ENCODE measurements around the gene TARBP2.
A peak's percentile ranks its signal among the peaks of the same experiment; 100 is the strongest.

Gene TARBP2

DNA sequence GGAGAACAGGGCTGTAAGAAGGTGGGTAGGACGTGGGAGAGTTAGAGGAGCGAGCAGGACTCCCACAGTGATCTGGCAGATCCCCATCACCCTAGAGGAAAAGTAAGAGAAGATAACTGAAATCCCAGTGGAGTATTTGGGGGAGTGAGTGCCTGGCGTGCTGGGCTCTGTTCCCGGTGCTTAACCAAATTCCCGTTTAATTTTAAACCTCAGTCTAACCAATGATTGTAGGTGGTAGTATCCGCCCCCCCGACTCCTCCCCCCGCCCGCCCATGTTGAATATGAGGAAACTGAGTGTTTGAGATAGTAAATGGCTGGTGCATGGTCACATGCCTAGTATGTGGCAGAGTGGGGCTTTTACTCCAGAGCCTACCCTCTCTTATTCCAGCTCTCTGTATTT is 1.2 kb downstream of the TARBP2 start:
- TF ChIP-seq, protein P1, sequence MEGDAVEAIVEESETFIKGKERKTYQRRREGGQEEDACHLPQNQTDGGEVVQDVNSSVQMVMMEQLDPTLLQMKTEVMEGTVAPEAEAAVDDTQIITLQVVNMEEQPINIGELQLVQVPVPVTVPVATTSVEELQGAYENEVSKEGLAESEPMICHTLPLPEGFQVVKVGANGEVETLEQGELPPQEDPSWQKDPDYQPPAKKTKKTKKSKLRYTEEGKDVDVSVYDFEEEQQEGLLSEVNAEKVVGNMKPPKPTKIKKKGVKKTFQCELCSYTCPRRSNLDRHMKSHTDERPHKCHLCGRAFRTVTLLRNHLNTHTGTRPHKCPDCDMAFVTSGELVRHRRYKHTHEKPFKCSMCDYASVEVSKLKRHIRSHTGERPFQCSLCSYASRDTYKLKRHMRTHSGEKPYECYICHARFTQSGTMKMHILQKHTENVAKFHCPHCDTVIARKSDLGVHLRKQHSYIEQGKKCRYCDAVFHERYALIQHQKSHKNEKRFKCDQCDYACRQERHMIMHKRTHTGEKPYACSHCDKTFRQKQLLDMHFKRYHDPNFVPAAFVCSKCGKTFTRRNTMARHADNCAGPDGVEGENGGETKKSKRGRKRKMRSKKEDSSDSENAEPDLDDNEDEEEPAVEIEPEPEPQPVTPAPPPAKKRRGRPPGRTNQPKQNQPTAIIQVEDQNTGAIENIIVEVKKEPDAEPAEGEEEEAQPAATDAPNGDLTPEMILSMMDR (IDR thresholded peaks at IDR 0.05; ENCODE audit: control insufficient read depth, extremely low read depth, insufficient read depth), result no peak
- no peak for DNase-seq (ENCODE audit: low read depth)
- peak overlapping the region; percentile 81 for H3K4me3 ChIP-seq (ENCODE audit: low read depth, low read length)

DNA sequence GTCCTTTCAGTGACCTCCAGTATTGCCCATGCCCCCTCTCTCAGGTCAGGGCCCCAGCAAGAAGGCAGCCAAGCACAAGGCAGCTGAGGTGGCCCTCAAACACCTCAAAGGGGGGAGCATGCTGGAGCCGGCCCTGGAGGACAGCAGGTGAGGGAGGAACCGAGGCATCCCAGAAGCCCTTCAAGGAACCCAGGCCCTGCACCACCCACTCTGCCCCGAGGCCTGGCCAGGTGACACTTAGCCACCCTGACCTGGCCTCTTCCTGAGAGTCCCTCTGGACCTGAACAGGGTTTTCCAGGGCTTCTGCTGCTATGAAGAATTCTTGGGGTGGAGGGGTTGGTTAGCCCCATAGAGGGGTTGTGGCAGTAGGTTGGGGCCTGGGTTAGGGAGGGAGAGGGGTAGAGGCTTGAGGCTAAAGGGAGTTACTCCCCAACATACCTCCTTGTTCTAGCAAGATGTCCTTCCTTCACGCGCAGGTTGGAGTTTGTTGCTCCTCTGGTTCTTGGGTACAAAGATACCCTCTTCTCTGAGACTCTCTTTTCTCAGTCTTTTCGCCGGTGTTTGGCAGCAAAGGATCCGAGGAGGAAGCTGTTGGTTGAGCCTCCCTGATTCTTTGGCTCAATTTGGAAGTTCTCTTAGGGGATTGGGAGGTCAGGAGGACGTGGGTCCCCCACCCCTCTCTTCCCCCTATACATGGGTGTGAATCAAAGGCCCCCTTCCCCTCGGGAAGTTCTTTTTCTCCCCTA is 2.1 kb downstream of the TARBP2 start:
- no peak for DNase-seq (ENCODE audit: low read depth)
- H3K4me3 ChIP-seq (ENCODE audit: low read depth, low read length), result no peak overlapping the region
- TF ChIP-seq, protein P1 (IDR thresholded peaks at IDR 0.05; ENCODE audit: control insufficient read depth, extremely low read depth, insufficient read depth), result no peak

DNA sequence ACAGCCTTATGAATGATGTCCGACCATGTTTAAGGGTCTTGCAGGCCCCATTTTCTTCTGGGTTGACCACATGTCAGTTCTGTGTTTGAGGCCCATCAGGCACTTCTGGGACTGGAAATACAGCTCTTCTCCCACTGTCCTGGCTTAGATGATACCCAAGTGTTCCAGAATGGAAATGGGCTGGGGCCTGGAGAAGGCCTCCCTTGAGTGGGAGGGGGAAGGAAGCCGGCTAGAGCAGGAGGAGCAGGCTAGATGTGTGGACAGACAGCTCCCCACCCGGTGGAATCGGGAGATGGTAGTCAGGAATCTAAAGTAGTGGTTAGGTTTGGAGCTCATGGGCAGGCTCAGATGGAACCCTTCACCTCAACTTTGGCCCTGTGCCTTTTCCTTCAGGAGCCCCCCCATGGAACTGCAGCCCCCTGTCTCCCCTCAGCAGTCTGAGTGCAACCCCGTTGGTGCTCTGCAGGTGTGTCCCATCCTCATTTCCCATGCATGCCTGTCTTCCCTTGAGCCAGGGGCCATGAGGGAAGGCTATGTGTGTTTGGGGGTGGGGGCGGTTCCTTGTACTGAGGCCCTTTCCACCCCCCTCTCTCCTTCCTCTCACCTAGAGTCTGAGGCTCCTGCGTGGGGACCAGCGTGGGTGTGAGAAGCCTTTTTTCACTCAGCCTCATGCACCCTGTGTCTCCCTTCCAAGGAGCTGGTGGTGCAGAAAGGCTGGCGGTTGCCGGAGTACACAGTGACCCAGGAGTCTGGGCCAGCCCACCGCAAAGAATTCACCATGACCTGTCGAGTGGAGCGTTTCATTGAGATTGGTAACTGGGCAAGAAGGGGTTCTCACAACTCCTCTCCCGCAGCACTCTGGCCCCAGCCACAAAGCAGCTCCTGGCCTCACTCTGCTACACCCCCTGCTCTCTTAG is 3.2 kb downstream of the TARBP2 start:
- H3K4me3 ChIP-seq (ENCODE audit: low read depth, low read length), result no peak overlapping the region
- no peak for DNase-seq (ENCODE audit: low read depth)
- TF ChIP-seq, protein P1 (IDR thresholded peaks at IDR 0.05; ENCODE audit: control insufficient read depth, extremely low read depth, insufficient read depth), result no peak

DNA sequence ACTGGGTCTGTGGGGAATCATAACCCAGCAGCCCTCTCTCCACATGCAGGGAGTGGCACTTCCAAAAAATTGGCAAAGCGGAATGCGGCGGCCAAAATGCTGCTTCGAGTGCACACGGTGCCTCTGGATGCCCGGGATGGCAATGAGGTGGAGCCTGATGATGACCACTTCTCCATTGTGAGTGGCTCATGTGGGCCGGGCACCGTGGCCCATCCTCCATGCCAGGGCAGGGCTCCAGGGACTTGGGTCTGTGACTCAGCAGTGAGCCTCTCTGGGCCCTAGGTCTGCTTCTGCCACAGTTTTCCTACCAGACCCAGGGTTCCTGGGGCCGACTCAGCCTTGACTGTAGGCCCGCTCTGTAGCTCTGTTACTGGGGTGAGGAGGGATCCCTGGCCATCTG is 4.0 kb downstream of the TARBP2 start:
- TF ChIP-seq, protein P1 (IDR thresholded peaks at IDR 0.05; ENCODE audit: control insufficient read depth, extremely low read depth, insufficient read depth), result no peak
- no peak overlapping the region for H3K4me3 ChIP-seq (ENCODE audit: low read depth, low read length)
- DNase-seq (ENCODE audit: low read depth), result no peak

DNA sequence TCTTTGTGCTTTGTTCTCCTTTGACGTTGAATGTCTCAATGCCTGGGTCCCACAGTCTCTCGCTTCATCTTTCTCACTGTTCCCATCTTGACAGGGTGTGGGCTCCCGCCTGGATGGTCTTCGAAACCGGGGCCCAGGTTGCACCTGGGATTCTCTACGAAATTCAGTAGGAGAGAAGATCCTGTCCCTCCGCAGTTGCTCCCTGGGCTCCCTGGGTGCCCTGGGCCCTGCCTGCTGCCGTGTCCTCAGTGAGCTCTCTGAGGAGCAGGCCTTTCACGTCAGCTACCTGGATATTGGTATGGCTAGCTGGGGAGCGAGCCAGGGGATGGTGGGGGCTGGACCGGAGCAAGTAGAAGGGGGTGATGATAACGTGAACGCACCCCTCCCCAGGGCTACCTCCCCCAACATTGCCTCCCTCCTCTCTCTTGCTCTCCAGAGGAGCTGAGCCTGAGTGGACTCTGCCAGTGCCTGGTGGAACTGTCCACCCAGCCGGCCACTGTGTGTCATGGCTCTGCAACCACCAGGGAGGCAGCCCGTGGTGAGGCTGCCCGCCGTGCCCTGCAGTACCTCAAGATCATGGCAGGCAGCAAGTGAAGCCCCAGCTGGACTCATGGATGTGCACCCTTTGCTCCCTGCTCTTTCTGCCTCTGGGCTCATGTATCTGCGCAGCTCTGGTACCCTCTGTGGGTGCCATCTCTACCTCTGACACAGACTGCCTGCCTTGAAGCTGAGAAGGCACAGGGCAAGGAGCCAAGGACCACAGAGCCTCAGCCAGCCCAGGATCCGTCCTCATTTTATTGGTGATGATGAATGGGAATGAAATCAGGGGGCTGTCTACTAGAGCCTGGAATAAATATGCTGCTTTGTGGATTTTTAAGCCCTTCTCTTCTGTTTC is 4.7 kb downstream of the TARBP2 start:
- no peak overlapping the region for H3K4me3 ChIP-seq (ENCODE audit: low read depth, low read length)
- TF ChIP-seq, protein P1 (IDR thresholded peaks at IDR 0.05; ENCODE audit: control insufficient read depth, extremely low read depth, insufficient read depth), result no peak
- DNase-seq (ENCODE audit: low read depth), result no peak

DNA sequence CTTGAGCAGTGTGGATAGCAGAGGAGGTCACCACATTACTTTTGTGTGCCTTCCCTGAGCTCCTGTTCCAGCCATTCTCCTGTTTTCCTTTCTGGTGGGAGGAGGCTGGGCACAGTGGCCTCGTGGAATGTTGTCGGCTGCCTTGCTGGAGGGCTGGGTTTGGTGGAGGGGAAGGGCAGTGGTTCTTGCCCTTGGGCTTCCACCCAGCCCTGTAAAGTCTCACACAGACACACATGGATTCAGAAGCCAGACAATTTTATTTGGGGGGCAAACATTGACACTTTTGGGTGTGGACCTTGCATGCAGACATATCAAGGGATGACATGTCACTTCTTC is 5.3 kb downstream of the TARBP2 start:
- TF ChIP-seq, protein P1 (IDR thresholded peaks at IDR 0.05; ENCODE audit: control insufficient read depth, extremely low read depth, insufficient read depth), result no peak
- no peak overlapping the region for H3K4me3 ChIP-seq (ENCODE audit: low read depth, low read length)
- no peak for DNase-seq (ENCODE audit: low read depth)
